MM.1S (cell line): ENCODE measurements around the gene ZFR.

ENCODE experiments used
- EZH2 ChIP-seq: fragments of 300-600 bp; sonication (generic); optimal IDR thresholded peaks from 2 replicates; pipeline ENCODE3; 2017; ENCODE audit warnings: low read depth, mild to moderate bottlenecking, antibody characterized with exemption, low read length, mixed read lengths
- EZH2phosphoT487 ChIP-seq: fragments of 300-600 bp; sonication (generic); IDR thresholded peaks from 2 replicates; pipeline ENCODE4 v1.6.1; 2018; ENCODE audit warnings: antibody characterized with exemption, low read length
- TF ChIP-seq, protein P1 (sequence below): fragments of 300-600 bp; sonication (generic); IDR thresholded peaks from 2 replicates; pipeline ENCODE4 v1.5.1; 2016; ENCODE audit warnings: antibody characterized with exemption, low read length, mixed read lengths

DNA sequence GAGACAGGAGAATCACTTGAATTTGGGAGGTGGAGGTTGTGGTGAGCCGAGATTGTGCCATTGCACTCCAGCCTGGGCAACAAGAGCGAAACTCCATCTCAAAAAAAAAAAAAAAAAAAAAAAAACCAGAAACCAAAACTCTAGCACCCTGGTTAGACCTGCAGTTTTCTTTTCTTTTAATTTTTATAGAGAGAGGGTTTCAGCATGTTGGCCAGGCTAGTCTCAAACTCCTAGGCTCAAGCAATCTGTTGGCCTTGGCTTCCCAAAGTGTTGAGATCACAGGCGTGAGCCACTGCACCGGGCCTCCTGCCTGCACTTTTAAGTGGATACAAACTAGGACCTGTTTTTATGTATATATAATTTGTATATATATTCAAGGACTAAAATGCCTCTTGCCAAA, 118.9 kb downstream of the ZFR start:
- no peak for TF ChIP-seq EZH2
- TF ChIP-seq, protein P1, sequence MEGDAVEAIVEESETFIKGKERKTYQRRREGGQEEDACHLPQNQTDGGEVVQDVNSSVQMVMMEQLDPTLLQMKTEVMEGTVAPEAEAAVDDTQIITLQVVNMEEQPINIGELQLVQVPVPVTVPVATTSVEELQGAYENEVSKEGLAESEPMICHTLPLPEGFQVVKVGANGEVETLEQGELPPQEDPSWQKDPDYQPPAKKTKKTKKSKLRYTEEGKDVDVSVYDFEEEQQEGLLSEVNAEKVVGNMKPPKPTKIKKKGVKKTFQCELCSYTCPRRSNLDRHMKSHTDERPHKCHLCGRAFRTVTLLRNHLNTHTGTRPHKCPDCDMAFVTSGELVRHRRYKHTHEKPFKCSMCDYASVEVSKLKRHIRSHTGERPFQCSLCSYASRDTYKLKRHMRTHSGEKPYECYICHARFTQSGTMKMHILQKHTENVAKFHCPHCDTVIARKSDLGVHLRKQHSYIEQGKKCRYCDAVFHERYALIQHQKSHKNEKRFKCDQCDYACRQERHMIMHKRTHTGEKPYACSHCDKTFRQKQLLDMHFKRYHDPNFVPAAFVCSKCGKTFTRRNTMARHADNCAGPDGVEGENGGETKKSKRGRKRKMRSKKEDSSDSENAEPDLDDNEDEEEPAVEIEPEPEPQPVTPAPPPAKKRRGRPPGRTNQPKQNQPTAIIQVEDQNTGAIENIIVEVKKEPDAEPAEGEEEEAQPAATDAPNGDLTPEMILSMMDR: no peak
- no peak for TF ChIP-seq EZH2phosphoT487
